ENCODE measurements around the gene SRGAP3.

The SRGAP3 gene

GRCh38 chr3:9043063-9043462 is 206.4 kb downstream of the SRGAP3 start:
- TF ChIP-seq SNAI2 (CRISPR knock-in tag; IDR thresholded peaks at IDR 0.05) = no peak
- TF ChIP-seq, protein P1, sequence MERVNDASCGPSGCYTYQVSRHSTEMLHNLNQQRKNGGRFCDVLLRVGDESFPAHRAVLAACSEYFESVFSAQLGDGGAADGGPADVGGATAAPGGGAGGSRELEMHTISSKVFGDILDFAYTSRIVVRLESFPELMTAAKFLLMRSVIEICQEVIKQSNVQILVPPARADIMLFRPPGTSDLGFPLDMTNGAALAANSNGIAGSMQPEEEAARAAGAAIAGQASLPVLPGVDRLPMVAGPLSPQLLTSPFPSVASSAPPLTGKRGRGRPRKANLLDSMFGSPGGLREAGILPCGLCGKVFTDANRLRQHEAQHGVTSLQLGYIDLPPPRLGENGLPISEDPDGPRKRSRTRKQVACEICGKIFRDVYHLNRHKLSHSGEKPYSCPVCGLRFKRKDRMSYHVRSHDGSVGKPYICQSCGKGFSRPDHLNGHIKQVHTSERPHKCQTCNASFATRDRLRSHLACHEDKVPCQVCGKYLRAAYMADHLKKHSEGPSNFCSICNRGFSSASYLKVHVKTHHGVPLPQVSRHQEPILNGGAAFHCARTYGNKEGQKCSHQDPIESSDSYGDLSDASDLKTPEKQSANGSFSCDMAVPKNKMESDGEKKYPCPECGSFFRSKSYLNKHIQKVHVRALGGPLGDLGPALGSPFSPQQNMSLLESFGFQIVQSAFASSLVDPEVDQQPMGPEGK (CRISPR knock-in tag; IDR thresholded peaks at IDR 0.05; ENCODE audit: borderline replicate concordance) = no peak
- TF ChIP-seq TOX (CRISPR knock-in tag; IDR thresholded peaks at IDR 0.05; ENCODE audit: borderline replicate concordance) = no peak
- no peak for TF ChIP-seq PPARA (CRISPR knock-in tag; IDR thresholded peaks at IDR 0.05; ENCODE audit: borderline replicate concordance)
- TF ChIP-seq BACH2 (CRISPR knock-in tag; IDR thresholded peaks at IDR 0.05; ENCODE audit: borderline replicate concordance) = no peak
- TF ChIP-seq ZC3H10 (CRISPR knock-in tag; IDR thresholded peaks at IDR 0.05) = no peak
- no peak for TF ChIP-seq ZFP30 (CRISPR knock-in tag; IDR thresholded peaks at IDR 0.05)
- no peak for TF ChIP-seq OSR1 (CRISPR knock-in tag; IDR thresholded peaks at IDR 0.05)
- TF ChIP-seq POU6F1 (CRISPR knock-in tag; IDR thresholded peaks at IDR 0.05; ENCODE audit: borderline replicate concordance, low read depth) = no peak
- TF ChIP-seq TCF4 (CRISPR knock-in tag; IDR thresholded peaks at IDR 0.05; ENCODE audit: borderline replicate concordance) = no peak
- TF ChIP-seq ARNTL (CRISPR knock-in tag; IDR thresholded peaks at IDR 0.05; ENCODE audit: borderline replicate concordance, low read depth) = no peak
- TF ChIP-seq ZNF565 (CRISPR knock-in tag; conservative IDR thresholded peaks at IDR 0.05; ENCODE audit: low read depth) = no peak
- TF ChIP-seq ZFP3 (CRISPR knock-in tag; IDR thresholded peaks at IDR 0.05) = no peak
- no peak for TF ChIP-seq TSHZ2 (CRISPR knock-in tag; IDR thresholded peaks at IDR 0.05)
- TF ChIP-seq ZNF8 (CRISPR knock-in tag; IDR thresholded peaks at IDR 0.05) = no peak
- TF ChIP-seq CSDC2 (CRISPR knock-in tag; IDR thresholded peaks at IDR 0.05) = no peak
- TF ChIP-seq GLIS3 (CRISPR knock-in tag; IDR thresholded peaks at IDR 0.05) = no peak
- TF ChIP-seq, protein P2, sequence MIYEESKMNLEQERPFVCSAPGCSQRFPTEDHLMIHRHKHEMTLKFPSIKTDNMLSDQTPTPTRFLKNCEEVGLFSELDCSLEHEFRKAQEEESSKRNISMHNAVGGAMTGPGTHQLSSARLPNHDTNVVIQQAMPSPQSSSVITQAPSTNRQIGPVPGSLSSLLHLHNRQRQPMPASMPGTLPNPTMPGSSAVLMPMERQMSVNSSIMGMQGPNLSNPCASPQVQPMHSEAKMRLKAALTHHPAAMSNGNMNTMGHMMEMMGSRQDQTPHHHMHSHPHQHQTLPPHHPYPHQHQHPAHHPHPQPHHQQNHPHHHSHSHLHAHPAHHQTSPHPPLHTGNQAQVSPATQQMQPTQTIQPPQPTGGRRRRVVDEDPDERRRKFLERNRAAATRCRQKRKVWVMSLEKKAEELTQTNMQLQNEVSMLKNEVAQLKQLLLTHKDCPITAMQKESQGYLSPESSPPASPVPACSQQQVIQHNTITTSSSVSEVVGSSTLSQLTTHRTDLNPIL (CRISPR knock-in tag; IDR thresholded peaks at IDR 0.05; ENCODE audit: low read depth) = no peak
- no peak for TF ChIP-seq ISL1 (CRISPR knock-in tag; IDR thresholded peaks at IDR 0.05)
- no peak for TF ChIP-seq ZNF70 (CRISPR knock-in tag; IDR thresholded peaks at IDR 0.05)

GRCh38 chr3:9041626-9042025 is 207.8 kb downstream of the SRGAP3 start:
- no peak for ATAC-seq
- TF ChIP-seq SNAI2 (CRISPR knock-in tag; IDR thresholded peaks at IDR 0.05) = no peak
- no peak for TF ChIP-seq ZNF565 (CRISPR knock-in tag; conservative IDR thresholded peaks at IDR 0.05; ENCODE audit: low read depth)
- TF ChIP-seq CSDC2 (CRISPR knock-in tag; IDR thresholded peaks at IDR 0.05) = no peak
- TF ChIP-seq CSRNP3 (CRISPR knock-in tag; IDR thresholded peaks at IDR 0.05) = no peak
- no peak for TF ChIP-seq GLIS3 (CRISPR knock-in tag; IDR thresholded peaks at IDR 0.05)
- TF ChIP-seq ESRRG (CRISPR knock-in tag; IDR thresholded peaks at IDR 0.05) = no peak
- TF ChIP-seq TSHZ2 (CRISPR knock-in tag; IDR thresholded peaks at IDR 0.05) = no peak
- TF ChIP-seq TOX (CRISPR knock-in tag; IDR thresholded peaks at IDR 0.05; ENCODE audit: borderline replicate concordance) = no peak
- TF ChIP-seq, protein P1 (CRISPR knock-in tag; IDR thresholded peaks at IDR 0.05; ENCODE audit: borderline replicate concordance) = no peak
- TF ChIP-seq ARNTL (CRISPR knock-in tag; IDR thresholded peaks at IDR 0.05; ENCODE audit: borderline replicate concordance, low read depth) = no peak
- TF ChIP-seq BACH2 (CRISPR knock-in tag; IDR thresholded peaks at IDR 0.05; ENCODE audit: borderline replicate concordance) = no peak
- TF ChIP-seq ZFP30 (CRISPR knock-in tag; IDR thresholded peaks at IDR 0.05) = no peak
- no peak for TF ChIP-seq PPARA (CRISPR knock-in tag; IDR thresholded peaks at IDR 0.05; ENCODE audit: borderline replicate concordance)
- TF ChIP-seq ZNF8 (CRISPR knock-in tag; IDR thresholded peaks at IDR 0.05) = no peak

More at GRCh38 chr3:9043063-9043462, 206.4 kb downstream of the SRGAP3 start:
- ATAC-seq = no peak
